GM12878 (cell line): ENCODE results near the gene SC5D. TPM values are rescaled to one million over a fixed set of nuclear protein-coding genes. Genes with fewer than 3 reads are reported as not detected.

ENCODE experiments used
- ATAC-seq: fragments of 200-7000 bp; cut with Tn5 transposase; 3 replicates; pipeline ENCODE4 v1.9.1; 2020; ENCODE audit warnings: mild to moderate bottlenecking, moderate library complexity
- BruUV-seq: library from RNA; stranded (reverse); fragments of 400-500 nt; replicated peaks from 2 replicates; lab custom pipeline; 2021; lab: Mats Ljungman, UMichigan
- CTCF ChIA-PET: fragments of 300-600 bp; sonication (Branson Sonifier 250); formaldehyde crosslinking; extraction: SDS; loops from one replicate; lab custom pipeline; 2021; ENCODE audit warnings: inconsistent platforms; lab: Yijun Ruan, JAX
- POLR2A ChIA-PET: fragments of 350-600 bp; formaldehyde crosslinking; extraction: SDS; loops from one replicate; lab custom pipeline; 2021; ENCODE audit warnings: inconsistent platforms; lab: Charles Lee
- RAD21 ChIA-PET: fragments of 300-600 bp; sonication (Branson Sonifier 250); formaldehyde crosslinking; loops from one replicate; lab custom pipeline; 2023; ENCODE audit warnings: antibody characterized with exemption; ENCODE audit not compliant: unreplicated experiment; lab: Charles Lee
- SMC1A ChIA-PET: fragments of 300-600 bp; sonication (Branson Sonifier 250); formaldehyde crosslinking; loops from one replicate; lab custom pipeline; 2023; ENCODE audit not compliant: unreplicated experiment, uncharacterized antibody; lab: Charles Lee
- DNase-seq: peaks from one replicate; pipeline ENCODE4 v3.0.0-alpha.2; 2011; ENCODE audit warnings: low read depth, low spot score
- FAIRE-seq: peaks from 3 replicates; lab custom pipeline; 2011; peaks lifted over from hg19 to GRCh38; lab: Jason Lieb, UNC
- H2AFZ ChIP-seq: 2 replicates; pipeline ENCODE4 v1.6.0; 2011; ENCODE audit warnings: low read depth, low read length, control low read depth; ENCODE audit not compliant: control insufficient read depth
- H3K27ac ChIP-seq: 2 replicates; pipeline ENCODE4 v1.5.1; 2011; ENCODE audit warnings: control low read depth; ENCODE audit not compliant: control insufficient read depth, insufficient read depth
- H3K27me3 ChIP-seq, 2 experiments: replicated peaks in 1 of 2; 2 replicates each; pipeline versions ENCODE4 v1.6.0 to v1.6.1; 2011; ENCODE audit warnings: low read length in 1 of 2; ENCODE audit not compliant: control insufficient read depth in 2 of 2, insufficient read depth in 2 of 2
- H3K36me3 ChIP-seq, 2 experiments: 2 replicates each; pipeline ENCODE4 v1.5.1; 2011; ENCODE audit warnings: low read length in 1 of 2; ENCODE audit not compliant: control insufficient read depth in 2 of 2, insufficient read depth in 2 of 2
- H3K4me1 ChIP-seq: 2 replicates; pipeline ENCODE4 v1.6.1; 2011; ENCODE audit warnings: mild to moderate bottlenecking, low read length, moderate library complexity, mixed read lengths; ENCODE audit not compliant: control insufficient read depth, insufficient read depth
- H3K4me2 ChIP-seq: 2 replicates; pipeline ENCODE4 v1.6.0; 2011; ENCODE audit warnings: control low read depth; ENCODE audit not compliant: control insufficient read depth, insufficient read depth
- H3K4me3 ChIP-seq: fragments of 200-600 bp; sonication (generic); 2 replicates; pipeline ENCODE4 v1.5.1; 2016
- H3K79me2 ChIP-seq: 2 replicates; pipeline ENCODE4 v1.6.0; 2011; ENCODE audit warnings: low read length; ENCODE audit not compliant: control insufficient read depth, insufficient read depth
- H3K9ac ChIP-seq: 2 replicates; pipeline ENCODE4 v1.8.0; 2011; ENCODE audit warnings: low read length, control low read depth, mixed read lengths; ENCODE audit not compliant: control insufficient read depth, insufficient read depth
- H3K9me3 ChIP-seq: replicated peaks from 3 replicates; pipeline ENCODE4 v1.5.1; 2011; ENCODE audit warnings: mild to moderate bottlenecking, low read length; ENCODE audit not compliant: control insufficient read depth, insufficient read depth
- H4K20me1 ChIP-seq: 2 replicates; pipeline ENCODE4 v1.6.0; 2011; ENCODE audit not compliant: control insufficient read depth, insufficient read depth
- BCLAF1 ChIP-seq: fragments of 450-650 bp; IDR thresholded peaks from 2 replicates; pipeline ENCODE4 v1.6.1; 2017; ENCODE audit warnings: antibody characterized with exemption, mild to moderate bottlenecking, moderate library complexity
- CTCF ChIP-seq, 3 experiments: IDR thresholded peaks in 2 of 3; conservative IDR thresholded peaks in 1 of 3; 2 replicates each; pipeline ENCODE4 v1.5.1; 2011; ENCODE audit warnings: low read depth in 3 of 3, low read length in 3 of 3, mild to moderate bottlenecking in 3 of 3, control low read depth in 2 of 3, moderate library complexity in 2 of 3, inconsistent platforms in 1 of 3, mixed read lengths in 1 of 3; ENCODE audit not compliant: control insufficient read depth in 2 of 3, insufficient read depth in 1 of 3; ENCODE audit errors: extremely low read depth in 1 of 3
- DPF2 ChIP-seq: fragments of 450-650 bp; IDR thresholded peaks from 2 replicates; pipeline ENCODE4 v1.6.1; 2017; ENCODE audit warnings: mild to moderate bottlenecking
- EP300 ChIP-seq, 2 experiments: fragments of 150-350 bp in 1 of 2; IDR thresholded peaks; 2 replicates each; pipeline ENCODE4 v1.6.1; 2011 to 2012; ENCODE audit warnings: low read depth in 2 of 2, low read length in 2 of 2, borderline replicate concordance in 1 of 2, improper control_type of control experiment in 1 of 2, inconsistent platforms in 1 of 2; ENCODE audit not compliant: control insufficient read depth in 1 of 2
- ETV6 ChIP-seq, 2 experiments: fragments of 450-650 bp in 1 of 2; IDR thresholded peaks in 1 of 2; conservative IDR thresholded peaks in 1 of 2; 2 replicates each; pipeline ENCODE4 v1.6.1; 2014; ENCODE audit warnings: antibody characterized with exemption in 1 of 2, borderline replicate concordance in 1 of 2, low read depth in 1 of 2, mild to moderate bottlenecking in 1 of 2, moderate library complexity in 1 of 2
- HCFC1 ChIP-seq: fragments of 150-350 bp; IDR thresholded peaks from 2 replicates; pipeline ENCODE4 v1.6.1; 2014; ENCODE audit warnings: low read length
- HSF1 ChIP-seq: fragments of 150-350 bp; IDR thresholded peaks from 2 replicates; pipeline ENCODE4 v1.6.1; 2014; ENCODE audit warnings: mild to moderate bottlenecking, low read depth, low read length
- IKZF1 ChIP-seq: fragments of 450-650 bp; conservative IDR thresholded peaks from 2 replicates; pipeline ENCODE4 v1.6.1; 2017; ENCODE audit warnings: antibody characterized with exemption, mild to moderate bottlenecking
- IRF4 ChIP-seq: IDR thresholded peaks from 2 replicates; pipeline ENCODE4 v1.6.1; 2011; ENCODE audit warnings: low read depth, low read length
- LARP7 ChIP-seq: fragments of 450-650 bp; IDR thresholded peaks from 2 replicates; pipeline ENCODE4 v1.6.1; 2017; ENCODE audit warnings: mild to moderate bottlenecking
- NR2F1 ChIP-seq: fragments of 450-650 bp; conservative IDR thresholded peaks from 2 replicates; pipeline ENCODE4 v1.6.1; 2017; ENCODE audit warnings: mild to moderate bottlenecking
- RB1 ChIP-seq: fragments of 450-650 bp; formaldehyde crosslinking; IDR thresholded peaks from 2 replicates; pipeline ENCODE4 v1.6.1; 2017; ENCODE audit warnings: mild to moderate bottlenecking, borderline replicate concordance
- RBBP5 ChIP-seq: fragments of 200-600 bp; sonication (generic); conservative IDR thresholded peaks from 2 replicates; pipeline ENCODE4 v1.6.1; 2016
- SIX5 ChIP-seq: IDR thresholded peaks from 2 replicates; pipeline ENCODE4 v1.6.1; 2011; ENCODE audit warnings: mild to moderate bottlenecking, low read depth, low read length, moderate library complexity; ENCODE audit not compliant: severe bottlenecking
- SUPT20H ChIP-seq: IDR thresholded peaks from 2 replicates; pipeline ENCODE4 v1.6.1; 2011; ENCODE audit warnings: low read depth, mild to moderate bottlenecking, low read length, moderate library complexity, borderline replicate concordance; ENCODE audit not compliant: control insufficient read depth
- TARDBP ChIP-seq: IDR thresholded peaks from 2 replicates; pipeline ENCODE4 v1.6.1; 2016; ENCODE audit warnings: borderline replicate concordance
- ZNF24 ChIP-seq: fragments of 450-650 bp; IDR thresholded peaks from 2 replicates; pipeline ENCODE4 v1.6.1; 2017; ENCODE audit warnings: antibody characterized with exemption, mild to moderate bottlenecking
- ZNF622 ChIP-seq: fragments of 450-650 bp; IDR thresholded peaks from 2 replicates; pipeline ENCODE4 v1.6.1; 2017; ENCODE audit warnings: mild to moderate bottlenecking, inconsistent platforms
- in situ Hi-C: fragments of 300-500 bp; cut with MboI; formaldehyde crosslinking; loops from 9 replicates; pipeline ENCODE4 v1.14.3; 2018; ENCODE audit warnings: mixed read lengths
- intact Hi-C: fragments of 100-400 bp; cut with micrococcal nuclease; formaldehyde crosslinking; loops from one replicate; pipeline ENCODE4 v1.14.2; 2022; ENCODE audit not compliant: unreplicated experiment
- polyA plus RNA-seq, 11 experiments: library from polyadenylated mRNA; depleted of rRNA in 4 of 11; unstranded in 6 of 11; stranded (reverse) in 5 of 11; fragments of >200 nt; fragmentation: Nextera tagmentation in 4 of 11; fragmentation: Illumina TruSeq in 1 of 11; extraction: Ambion mirVana in 4 of 11; extraction: Trizol in 1 of 11; gene quantifications; 1 replicate in 1 of 11; 2 replicates in 10 of 11; pipeline versions ENCODE4 v1.2.1 to v1.2.3, GENCODE V29; 2011 to 2016; ENCODE audit warnings: inconsistent platforms in 2 of 11, missing spikeins in 2 of 11, low read depth in 1 of 11
- total RNA-seq, 4 experiments: library from RNA; depleted of rRNA in 3 of 4; stranded (reverse); fragments of >200 nt in 3 of 4; fragmentation: Illumina TruSeq in 1 of 4; extraction: Trizol in 1 of 4; gene quantifications; 2 replicates each; pipeline versions ENCODE4 v1.2.1 to v1.2.3, GENCODE V29; 2013 to 2021

SC5D gene
- total and polyA plus RNA-seq, 10 of the 15 experiments (the other 5 are each of a cell fraction or from before 2014, with no cell fraction given), result 23.7 to 134 (median 30.8) TPM

- SMC1A ChIA-PET, result interaction anchor here (0.9 to 1.8 kb wide), 5 partner anchors 10 to 157 kb away, joined by 3 to 10 read pairs (median 4); no protein-coding TSS in a partner anchor
- CTCF ChIA-PET, result interaction anchor here (1.2 to 1.3 kb wide), 2 partner anchors 19 to 49 kb away, joined by 4 read pairs; no protein-coding TSS in a partner anchor
- peaks cover 19% of the 10 kb centered on the region for H3K4me1 ChIP-seq
- H2AFZ ChIP-seq, result no peak overlapping the region
- H3K27me3 ChIP-seq, result no peaks in the 10 kb centered on the region
- no peak overlapping the region for H3K27ac ChIP-seq
- ATAC-seq, result no peak
- POLR2A ChIA-PET, result no interaction called here
- BruUV-seq, result no TSS peak
- no peak overlapping the region for H3K4me3 ChIP-seq
- peaks cover 59% of the 10 kb centered on the region for H3K79me2 ChIP-seq
- RAD21 ChIA-PET, result interaction anchor here (1.1 kb wide), 1 partner anchor 49 kb away, joined by 3 read pairs; no protein-coding TSS in a partner anchor
- TF ChIP-seq SUPT20H (no peak), RBBP5 (no peak), EP300 (IDR thresholded peaks at IDR 0.05; ENCODE audit: borderline replicate concordance in 1 of 2, control insufficient read depth in 1 of 2, low read depth in 2 of 2, low read length in 2 of 2) (no peak), CTCF (IDR thresholded peaks at IDR 0.05 in 2 of 3, conservative IDR thresholded peaks at IDR 0.05 in 1 of 3; ENCODE audit: control insufficient read depth in 2 of 3, extremely low read depth in 1 of 3, insufficient read depth in 1 of 3, low read depth in 3 of 3, low read length in 3 of 3) (no peak), LARP7 (no peak), ZNF24 (no peak), SIX5 (no peak), HCFC1 (no peak), HSF1 (no peak), IRF4 (no peak), BCLAF1 (no peak), TARDBP (no peak), ZNF622 (no peak), IKZF1 (no peak), DPF2 (no peak), NR2F1 (no peak), RB1 (no peak), ETV6 (conservative IDR thresholded peaks at IDR 0.05 in 1 of 2, IDR thresholded peaks at IDR 0.05 in 1 of 2; ENCODE audit: borderline replicate concordance in 1 of 2, low read depth in 1 of 2) (no peak)
- H4K20me1 ChIP-seq, result no peaks in the 10 kb centered on the region; the same call in 1 of the 2 replicates
- no peak for DNase-seq
- H3K9ac ChIP-seq, result no peak overlapping the region
- no peak for FAIRE-seq
- in situ Hi-C loops (no loop called here), intact Hi-C loops (loop anchor here (10.0 kb wide), 1 partner anchor 275 kb away; the partner anchor contains the start of gene TBCEL)
- H3K36me3 ChIP-seq, result no peaks in the 10 kb centered on the region
- no peak overlapping the region for H3K4me2 ChIP-seq
- H3K9me3 ChIP-seq, result peaks cover 13% of the 10 kb centered on the region
These were observed 6.8 kb downstream of the SC5D start for GRCh38 chr11:121299417-121299816.
